Glutamatergic neuron (in vitro differentiated cells): ENCODE results near the gene POLR3GL. TPM values are rescaled to one million over a fixed set of nuclear protein-coding genes. Genes with fewer than 3 reads are reported as not detected.

Experiments used
- DNase-seq: peaks from one replicate; pipeline ENCODE4 v3.0.0; 2022
- H3K27ac Mint-ChIP-seq: one replicate; pipeline ENCODE4 v1.8.0; 2020; ENCODE audit warnings: mild to moderate bottlenecking, mixed read lengths, inconsistent platforms; ENCODE audit not compliant: unreplicated experiment
- H3K27me3 Mint-ChIP-seq: one replicate; pipeline ENCODE4 v1.8.0; 2020; ENCODE audit warnings: mild to moderate bottlenecking, moderate library complexity, mixed read lengths, inconsistent platforms; ENCODE audit not compliant: unreplicated experiment
- H3K36me3 Mint-ChIP-seq: one replicate; pipeline ENCODE4 v1.8.0; 2020; ENCODE audit warnings: mild to moderate bottlenecking, mixed read lengths, inconsistent platforms; ENCODE audit not compliant: unreplicated experiment
- H3K4me1 Mint-ChIP-seq: one replicate; pipeline ENCODE4 v1.8.0; 2020; ENCODE audit warnings: mild to moderate bottlenecking, low read depth, mixed read lengths, inconsistent platforms; ENCODE audit not compliant: unreplicated experiment
- H3K4me3 Mint-ChIP-seq: one replicate; pipeline ENCODE4 v1.8.0; 2020; ENCODE audit warnings: mild to moderate bottlenecking, mixed read lengths, inconsistent platforms; ENCODE audit not compliant: unreplicated experiment
- H3K9me3 Mint-ChIP-seq: one replicate; pipeline ENCODE4 v1.8.0; 2020; ENCODE audit warnings: mild to moderate bottlenecking, moderate library complexity, mixed read lengths, inconsistent platforms; ENCODE audit not compliant: unreplicated experiment
- total RNA-seq: library from RNA; stranded (reverse); fragmentation: NEBNext Ultra II Directional; extraction: Animal tissue kit (Norgen Biotek cat#: 25700); gene quantifications from one replicate; pipeline ENCODE4 v1.2.1, GENCODE V29; 2021; ENCODE audit not compliant: unreplicated experiment
- TF ChIP-seq, protein P1 (sequence below): fragments of 200-600 bp; sonication (generic); IDR thresholded peaks from one replicate; pipeline ENCODE4 v1.5.0; 2021; ENCODE audit not compliant: partially characterized antibody, unreplicated experiment

Gene POLR3GL
- total RNA-seq, 1 donor from 2014 or later, result 13.2 TPM

DNA sequence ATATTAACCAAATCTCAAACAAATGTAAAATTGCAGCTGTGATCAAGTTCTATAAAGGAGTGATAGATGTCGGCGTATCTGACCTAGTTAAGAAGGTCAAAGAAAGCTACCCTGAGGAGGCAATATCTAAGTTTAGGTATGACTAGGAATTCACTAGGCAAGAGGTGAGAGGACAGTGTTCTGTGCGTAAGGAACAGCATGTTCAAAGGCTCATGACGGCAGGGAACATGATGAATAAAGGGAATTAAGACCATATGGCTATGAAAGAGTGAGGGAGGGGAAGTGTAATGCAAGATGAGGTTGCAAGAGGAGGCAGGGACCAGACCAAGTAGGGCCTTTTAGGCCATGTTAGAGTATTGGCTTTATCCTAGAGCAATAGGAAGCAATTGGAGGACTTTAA lies 15.3 kb upstream of the POLR3GL start:
- peaks cover 4% of the 10 kb centered on the region for H3K9me3 Mint-ChIP-seq
- TF ChIP-seq, protein P1, sequence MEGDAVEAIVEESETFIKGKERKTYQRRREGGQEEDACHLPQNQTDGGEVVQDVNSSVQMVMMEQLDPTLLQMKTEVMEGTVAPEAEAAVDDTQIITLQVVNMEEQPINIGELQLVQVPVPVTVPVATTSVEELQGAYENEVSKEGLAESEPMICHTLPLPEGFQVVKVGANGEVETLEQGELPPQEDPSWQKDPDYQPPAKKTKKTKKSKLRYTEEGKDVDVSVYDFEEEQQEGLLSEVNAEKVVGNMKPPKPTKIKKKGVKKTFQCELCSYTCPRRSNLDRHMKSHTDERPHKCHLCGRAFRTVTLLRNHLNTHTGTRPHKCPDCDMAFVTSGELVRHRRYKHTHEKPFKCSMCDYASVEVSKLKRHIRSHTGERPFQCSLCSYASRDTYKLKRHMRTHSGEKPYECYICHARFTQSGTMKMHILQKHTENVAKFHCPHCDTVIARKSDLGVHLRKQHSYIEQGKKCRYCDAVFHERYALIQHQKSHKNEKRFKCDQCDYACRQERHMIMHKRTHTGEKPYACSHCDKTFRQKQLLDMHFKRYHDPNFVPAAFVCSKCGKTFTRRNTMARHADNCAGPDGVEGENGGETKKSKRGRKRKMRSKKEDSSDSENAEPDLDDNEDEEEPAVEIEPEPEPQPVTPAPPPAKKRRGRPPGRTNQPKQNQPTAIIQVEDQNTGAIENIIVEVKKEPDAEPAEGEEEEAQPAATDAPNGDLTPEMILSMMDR, result no peak
- no peaks in the 10 kb centered on the region for H3K36me3 Mint-ChIP-seq
- DNase-seq, result no peak
- no peak overlapping the region for H3K4me3 Mint-ChIP-seq
- no peaks in the 10 kb centered on the region for H3K27me3 Mint-ChIP-seq
- no peaks in the 10 kb centered on the region for H3K4me1 Mint-ChIP-seq
- no peak overlapping the region for H3K27ac Mint-ChIP-seq

DNA sequence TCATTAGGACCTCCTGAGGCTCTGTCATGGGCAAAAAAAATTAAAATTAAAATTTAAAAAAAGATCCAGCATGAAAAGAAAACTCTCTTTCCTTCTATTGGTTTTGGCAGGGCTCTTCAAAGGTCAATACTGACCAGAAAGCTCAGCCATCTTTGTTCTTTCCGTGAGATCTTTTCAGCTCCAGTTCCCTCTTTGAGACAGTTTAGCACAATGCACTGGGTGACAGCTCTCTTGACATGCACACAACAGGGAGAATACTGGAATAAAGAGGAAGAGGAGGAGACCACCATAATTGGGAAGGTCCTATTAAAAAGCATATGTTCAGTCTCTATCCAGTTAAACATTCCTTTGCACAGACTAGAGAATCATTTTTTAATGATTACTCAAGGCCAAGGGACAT lies 13.0 kb upstream of the POLR3GL start:
- no peaks in the 10 kb centered on the region for H3K4me1 Mint-ChIP-seq
- TF ChIP-seq, protein P1, result no peak
- DNase-seq, result no peak
- H3K27ac Mint-ChIP-seq, result no peak overlapping the region
- peaks cover 3% of the 10 kb centered on the region for H3K27me3 Mint-ChIP-seq
- no peaks in the 10 kb centered on the region for H3K36me3 Mint-ChIP-seq
- no peak overlapping the region for H3K4me3 Mint-ChIP-seq
- peaks cover 4% of the 10 kb centered on the region for H3K9me3 Mint-ChIP-seq

DNA sequence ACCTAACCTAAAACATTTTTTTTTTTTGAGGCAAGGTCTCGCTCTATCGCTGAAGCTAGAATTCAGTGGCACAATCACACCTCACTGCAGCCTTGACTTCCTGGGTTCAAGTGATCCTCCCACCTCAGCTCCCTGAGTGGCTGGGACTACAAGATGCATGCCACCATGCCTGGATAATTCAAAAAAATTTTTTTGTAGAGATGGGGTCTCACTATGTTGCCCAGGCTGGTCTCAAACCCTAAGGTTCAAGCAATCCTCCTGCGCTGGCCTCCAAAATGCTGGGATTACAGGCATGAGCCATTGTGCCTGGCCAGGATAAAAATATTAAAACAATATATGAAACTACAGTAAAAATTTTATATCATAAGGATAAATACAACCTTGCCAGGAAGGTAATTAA lies 11.6 kb upstream of the POLR3GL start:
- peaks cover 3% of the 10 kb centered on the region for H3K4me1 Mint-ChIP-seq
- TF ChIP-seq, protein P1, result no peak
- no peak overlapping the region for H3K4me3 Mint-ChIP-seq
- peaks cover 7% of the 10 kb centered on the region for H3K9me3 Mint-ChIP-seq
- H3K27ac Mint-ChIP-seq, result no peak overlapping the region
- H3K27me3 Mint-ChIP-seq, result peaks cover 4% of the 10 kb centered on the region
- no peak for DNase-seq
- H3K36me3 Mint-ChIP-seq, result no peaks in the 10 kb centered on the region

DNA sequence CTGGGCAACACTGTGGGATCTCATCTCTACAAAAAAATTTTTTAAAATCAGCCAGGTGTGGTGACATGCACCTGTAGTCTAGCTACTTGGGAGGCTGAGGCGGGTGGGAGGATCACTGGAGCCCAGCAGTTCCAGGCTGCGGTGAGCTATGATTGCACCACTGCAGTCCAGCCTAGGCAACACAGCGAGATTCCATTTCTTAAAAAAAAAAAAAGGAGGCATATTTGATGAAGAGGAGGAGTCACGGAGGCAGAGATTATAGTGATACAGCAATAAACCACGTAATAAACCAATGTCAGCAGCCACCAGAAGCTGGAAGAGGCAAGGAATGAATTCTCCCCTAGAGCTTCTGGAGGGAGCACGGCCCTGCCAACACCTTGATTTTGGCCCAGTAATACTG lies 10.6 kb upstream of the POLR3GL start:
- Mint-ChIP-seq H3K9me3 (peaks cover 7% of the 10 kb centered on the region), H3K4me1 (peaks cover 5% of the 10 kb centered on the region), H3K27ac (no peak overlapping the region), H3K27me3 (peaks cover 7% of the 10 kb centered on the region), H3K4me3 (no peak overlapping the region), H3K36me3 (no peaks in the 10 kb centered on the region)
- DNase-seq, result no peak
- TF ChIP-seq, protein P1, result no peak

DNA sequence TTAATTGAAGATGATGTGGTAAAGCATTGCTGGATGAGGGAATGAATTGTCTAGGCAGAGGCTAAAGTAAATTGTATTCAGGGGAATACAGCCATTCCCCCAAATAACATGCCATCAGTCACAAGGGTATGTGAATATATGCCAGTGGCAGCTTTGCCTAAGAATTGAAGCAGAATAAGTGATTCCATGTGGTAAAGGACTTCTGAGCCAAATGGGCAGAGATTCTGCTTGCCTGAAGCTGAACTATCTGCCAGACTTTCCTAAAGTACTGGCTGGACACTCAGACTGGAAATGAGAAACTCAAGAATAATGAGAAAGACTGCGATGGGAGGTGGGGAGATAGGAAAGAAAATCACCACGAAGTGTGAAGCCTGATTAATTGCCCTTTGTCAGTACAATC lies 9.1 kb upstream of the POLR3GL start:
- no peak overlapping the region for H3K27ac Mint-ChIP-seq
- H3K9me3 Mint-ChIP-seq, result peaks cover 10% of the 10 kb centered on the region
- no peaks in the 10 kb centered on the region for H3K36me3 Mint-ChIP-seq
- peak overlapping the region; percentile 27 for H3K4me3 Mint-ChIP-seq
- DNase-seq, result no peak
- H3K27me3 Mint-ChIP-seq, result peaks cover 10% of the 10 kb centered on the region
- TF ChIP-seq, protein P1, result no peak
- peaks cover 10% of the 10 kb centered on the region for H3K4me1 Mint-ChIP-seq
